Stimulated activated CD8-positive, alpha-beta memory T cell treated with anti-CD3 and anti-CD28 coated beads, Interleukin-15, amount 100 ng/mL, for 48 hours (primary cell): ENCODE data around the gene LY6G5C.
"Not testable (repeated sequence)": the region's sequence is repeated elsewhere in the genome, so short reads cannot be mapped to it uniquely, and the experiment has no call there.

Source experiments
- DNase-seq, 2 donors: peaks; one replicate each; pipeline ENCODE4 v3.0.0-alpha.2; 2020; ENCODE audit warnings: low read depth in 2 of 2

Gene LY6G5C

DNA sequence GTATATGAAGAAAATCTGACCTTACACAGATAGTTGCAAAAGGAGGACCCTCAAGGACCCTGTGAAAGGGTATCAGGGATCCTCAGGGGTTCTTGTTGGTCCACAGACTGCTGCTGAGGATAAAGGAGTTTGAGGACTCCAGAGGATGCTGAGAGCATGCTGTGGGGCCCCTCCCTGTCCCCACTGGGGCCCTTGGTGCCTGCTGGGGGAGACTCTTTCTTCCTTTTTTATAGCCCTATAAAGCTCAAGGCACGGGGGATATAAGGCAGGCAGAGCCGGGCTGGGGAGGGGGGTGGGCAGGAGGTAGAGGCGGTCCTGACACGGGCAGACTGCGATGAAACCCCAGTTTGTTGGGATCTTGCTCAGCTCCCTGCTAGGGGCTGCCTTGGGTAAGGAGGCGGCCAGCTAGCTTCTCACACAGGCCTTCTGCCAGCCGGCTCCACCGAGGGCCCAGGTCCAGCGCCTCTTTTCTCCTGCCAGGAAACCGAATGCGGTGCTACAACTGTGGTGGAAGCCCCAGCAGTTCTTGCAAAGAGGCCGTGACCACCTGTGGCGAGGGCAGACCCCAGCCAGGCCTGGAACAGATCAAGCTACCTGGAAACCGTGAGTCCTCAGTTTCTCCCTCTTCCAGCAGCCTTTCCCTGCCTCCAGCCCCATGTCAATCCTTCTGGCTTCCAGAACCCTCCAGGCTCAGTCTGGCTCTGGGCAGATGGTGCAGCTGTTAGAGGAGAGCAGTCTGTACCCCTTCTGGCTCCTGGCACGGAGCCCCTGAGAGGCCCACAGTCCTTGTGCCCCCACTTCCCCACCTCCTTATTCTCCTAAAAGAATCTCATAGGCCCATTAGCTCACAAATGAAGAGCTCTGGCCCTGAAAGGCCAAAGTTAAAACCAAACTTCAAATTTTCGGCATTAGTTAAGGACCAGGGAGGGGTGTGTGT lies 34.4 kb upstream of the LY6G5C start, which contains the start of gene LY6G6D:
TSS of gene LY6G6D (plus strand) at position 327 of the 937 bp plus-strand sequence. CDS start at position 335, 8 bp downstream.
- no peak for DNase-seq

GRCh38 chr6:31713991-31714684 lies 33.3 kb upstream of the LY6G5C start:
- no peak for DNase-seq

DNA sequence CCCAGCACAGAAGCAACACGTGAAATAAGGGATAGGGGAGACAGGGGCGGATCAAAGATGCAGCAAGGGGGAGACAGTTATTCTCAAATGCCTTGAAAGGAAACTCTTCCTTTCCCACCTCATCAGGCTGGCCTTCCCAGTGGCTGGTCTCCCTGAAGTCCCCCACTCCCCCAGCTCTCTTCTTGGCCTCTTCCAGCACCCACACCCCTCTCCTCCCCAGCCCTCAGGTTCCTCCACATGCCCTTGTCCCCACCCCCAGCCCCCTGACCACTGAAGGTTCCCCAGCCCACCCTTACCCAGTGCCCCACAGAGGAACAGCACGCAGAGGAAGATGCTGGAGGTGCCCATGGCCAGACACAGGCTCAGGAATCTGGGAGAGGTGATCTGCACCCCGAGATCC lies 32.6 kb upstream of the LY6G5C start:
- DNase-seq = no peak

GRCh38 chr6:31712296-31712695 lies 31.4 kb upstream of the LY6G5C start:
- no peak for DNase-seq

DNA sequence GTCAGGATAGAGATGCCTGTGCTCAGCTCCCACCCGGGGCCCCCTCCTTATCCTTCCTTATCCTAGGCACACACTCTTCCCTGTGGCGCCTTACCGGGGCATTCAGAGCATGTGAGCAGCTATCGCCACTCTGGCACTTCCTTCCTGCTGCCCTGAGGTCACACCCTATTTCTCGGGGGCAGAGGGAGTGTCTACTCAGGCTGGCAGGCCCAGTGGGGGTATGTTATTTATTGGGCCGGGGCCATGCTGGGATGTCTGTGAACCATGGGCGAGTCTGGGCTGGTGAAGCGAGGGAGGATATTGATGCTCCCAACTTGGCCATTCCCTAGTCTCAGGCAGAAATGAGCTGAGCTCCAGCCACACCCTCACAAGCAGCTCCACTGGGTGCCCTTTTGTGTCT lies 30.4 kb upstream of the LY6G5C start:
- no peak for DNase-seq

GRCh38 chr6:31710523-31711219 lies 29.8 kb upstream of the LY6G5C start:
- no peak for DNase-seq

GRCh38 chr6:31709157-31709556 lies 28.3 kb upstream of the LY6G5C start:
- not testable (repeated sequence) for DNase-seq

DNA sequence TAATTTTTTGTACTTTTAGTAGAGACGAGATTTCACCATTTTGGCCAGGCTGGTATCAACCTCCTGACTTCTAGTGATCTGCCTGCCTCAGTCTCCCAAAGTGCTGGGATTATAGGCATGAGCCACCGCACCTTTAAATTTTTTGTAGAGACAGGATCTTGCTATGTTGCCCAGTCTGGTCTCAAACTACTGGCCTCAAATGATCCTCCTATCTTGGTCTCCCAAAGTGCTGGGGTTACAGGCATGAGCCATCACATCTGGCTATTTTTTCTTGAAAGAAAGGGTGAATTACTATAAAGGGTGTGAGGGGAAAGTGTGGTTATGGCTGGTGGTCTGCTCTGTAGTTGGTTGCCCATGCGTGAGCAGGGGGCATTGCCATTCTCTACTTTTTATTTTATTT lies 27.4 kb upstream of the LY6G5C start:
- no peak for DNase-seq

DNA sequence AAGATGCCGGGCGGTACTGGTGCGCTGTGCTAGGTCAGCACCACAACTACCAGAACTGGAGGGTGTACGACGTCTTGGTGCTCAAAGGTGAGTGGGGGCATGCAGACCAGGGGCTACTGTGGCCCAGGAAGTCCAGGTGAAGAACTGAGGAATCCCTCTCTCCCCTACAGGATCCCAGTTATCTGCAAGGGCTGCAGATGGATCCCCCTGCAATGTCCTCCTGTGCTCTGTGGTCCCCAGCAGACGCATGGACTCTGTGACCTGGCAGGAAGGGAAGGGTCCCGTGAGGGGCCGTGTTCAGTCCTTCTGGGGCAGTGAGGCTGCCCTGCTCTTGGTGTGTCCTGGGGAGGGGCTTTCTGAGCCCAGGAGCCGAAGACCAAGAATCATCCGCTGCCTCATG lies 26.8 kb upstream of the LY6G5C start:
- no peak for DNase-seq

DNA sequence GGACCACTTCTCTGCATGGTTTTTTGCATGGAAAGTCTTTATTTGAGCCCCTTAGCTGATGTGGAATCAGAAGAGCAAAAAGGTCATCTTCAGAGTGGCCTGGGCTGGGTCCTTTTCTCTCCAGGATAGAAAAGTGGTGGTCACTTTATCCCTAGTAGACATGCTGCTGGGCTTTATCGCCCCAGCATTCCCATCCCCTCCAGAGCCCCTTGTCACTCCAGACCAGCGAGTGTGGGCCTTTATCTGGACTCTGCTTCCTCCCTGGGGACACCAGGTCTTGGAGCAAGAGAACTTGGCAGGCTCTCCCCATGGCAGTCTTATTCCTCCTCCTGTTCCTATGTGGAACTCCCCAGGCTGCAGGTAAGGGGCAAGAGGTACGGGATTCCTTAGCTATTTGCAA lies 25.7 kb upstream of the LY6G5C start, which contains the start of gene LY6G6F:
TSS of gene LY6G6F (plus strand) at position 268 of the 400 bp plus-strand sequence. CDS start at position 309, 41 bp downstream.
- no peak for DNase-seq

- DNase-seq = no peak
Measured at GRCh38 chr6:31705931-31706330, 25.1 kb upstream of the LY6G5C start.

GRCh38 chr6:31702819-31703716 lies 22.2 kb upstream of the LY6G5C start, which contains the start of gene ABHD16A:
ABHD16A (minus strand) TSS chr6:31703324; CDS start chr6:31703281, 43 bp downstream.
- DNase-seq = peak; percentile 96 to 97

GRCh38 chr6:31702405-31702818 lies 21.5 kb upstream of the LY6G5C start:
- no peak for DNase-seq

- DNase-seq = no peak
Measured at GRCh38 chr6:31701666-31702404, 21.0 kb upstream of the LY6G5C start.

DNA sequence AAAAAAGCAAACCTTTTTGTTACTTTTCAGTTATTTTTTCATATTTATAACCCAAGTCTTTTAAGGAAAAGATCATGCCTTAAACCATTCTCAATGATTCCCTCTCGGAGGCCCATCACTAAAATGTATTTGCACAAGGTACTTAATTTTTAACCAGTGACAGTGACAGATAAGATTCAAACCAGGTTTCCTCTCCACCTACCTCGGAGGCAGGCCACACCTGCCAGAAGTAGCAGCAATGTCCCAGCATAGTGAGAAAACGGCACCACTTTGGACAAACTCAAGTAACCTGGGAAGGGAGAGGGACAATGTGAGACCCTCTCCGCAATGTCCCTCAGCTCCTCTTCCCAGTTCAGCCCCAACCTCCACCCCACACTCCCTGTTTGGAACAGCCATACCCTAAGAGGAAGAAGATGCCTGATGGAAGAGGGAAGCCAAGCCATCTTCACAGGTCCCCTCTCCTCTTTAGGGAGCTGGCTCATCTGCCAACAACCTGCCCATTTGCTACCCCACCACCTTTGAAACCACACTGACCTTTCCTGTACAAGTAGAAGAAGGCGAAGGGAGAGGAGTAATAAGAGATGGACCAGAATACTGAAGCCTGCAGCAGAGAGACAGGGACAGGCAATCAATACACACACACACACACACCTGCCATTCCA lies 20.0 kb upstream of the LY6G5C start:
- DNase-seq = no peak

GRCh38 chr6:31697555-31697954 lies 16.7 kb upstream of the LY6G5C start:
- no peak for DNase-seq

DNA sequence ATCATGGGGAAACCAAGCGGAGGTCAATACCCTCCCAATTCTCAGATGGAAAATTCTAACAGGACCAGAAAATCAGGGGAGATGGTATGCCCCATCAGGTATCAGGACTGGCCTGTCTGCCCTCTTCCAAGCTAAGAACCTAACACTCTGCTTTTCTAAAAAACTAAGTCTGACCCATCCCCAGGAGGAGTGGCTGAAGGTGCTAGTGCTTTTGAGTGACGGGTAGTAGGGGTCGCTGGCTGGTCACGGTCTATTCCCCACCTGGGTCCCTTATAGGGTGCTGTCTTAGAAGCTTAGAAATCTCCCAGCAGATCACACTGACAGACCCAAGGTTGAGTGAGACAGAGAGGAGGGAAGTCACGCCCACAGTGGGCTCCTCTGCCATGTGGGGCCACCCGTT lies 12.7 kb upstream of the LY6G5C start:
- no peak for DNase-seq

- DNase-seq = no peak
Measured at GRCh38 chr6:31692886-31693285, 12.0 kb upstream of the LY6G5C start.

- no peak for DNase-seq
Measured at GRCh38 chr6:31692353-31692752, 11.5 kb upstream of the LY6G5C start.
